Activated T-helper 2 cell treated with anti-CD3 and anti-CD28 coated beads, Interferon-gamma antibody, Interleukin-2, Interleukin-4, amounts not matched to agents 10 μg/mL and 5 μg/mL and 100 μg/mL, durations not matched to agents 14 hours and 24 hours and 36 hours (primary cell): ENCODE measurements around the gene ARHGAP22. TPM values are rescaled to one million over a fixed set of nuclear protein-coding genes. Genes with fewer than 3 reads are reported as not detected.
A peak's percentile ranks its signal among the peaks of the same experiment; 100 is the strongest.

Experiments used
- DNase-seq: peaks from one replicate; pipeline ENCODE4 v3.0.0; 2021; ENCODE audit warnings: low spot score
- H3K27ac Mint-ChIP-seq: one replicate; pipeline ENCODE4 v1.8.0; 2021; ENCODE audit warnings: mixed read lengths
- H3K27me3 Mint-ChIP-seq: one replicate; pipeline ENCODE4 v1.8.0; 2021; ENCODE audit warnings: low read depth, mixed read lengths
- H3K36me3 Mint-ChIP-seq: one replicate; pipeline ENCODE4 v1.8.0; 2021; ENCODE audit warnings: low read depth, mixed read lengths
- H3K4me1 Mint-ChIP-seq: one replicate; pipeline ENCODE4 v1.8.0; 2021; ENCODE audit warnings: low read depth, mixed read lengths
- H3K4me3 Mint-ChIP-seq: one replicate; pipeline ENCODE4 v1.8.0; 2021; ENCODE audit warnings: low read depth, mild to moderate bottlenecking, moderate library complexity, mixed read lengths
- H3K9me3 Mint-ChIP-seq: one replicate; pipeline ENCODE4 v1.8.0; 2021; ENCODE audit warnings: mixed read lengths
- intact Hi-C: fragments of 100-400 bp; cut with micrococcal nuclease; formaldehyde crosslinking; loops from one replicate; pipeline ENCODE4 v1.15.1; 2023
- total RNA-seq: library from RNA; stranded (reverse); gene quantifications from 2 replicates; pipeline ENCODE4 v1.2.3, GENCODE V29; 2022

Gene ARHGAP22
- total RNA-seq, 1 donor from 2014 or later, result 0.43 TPM

DNA sequence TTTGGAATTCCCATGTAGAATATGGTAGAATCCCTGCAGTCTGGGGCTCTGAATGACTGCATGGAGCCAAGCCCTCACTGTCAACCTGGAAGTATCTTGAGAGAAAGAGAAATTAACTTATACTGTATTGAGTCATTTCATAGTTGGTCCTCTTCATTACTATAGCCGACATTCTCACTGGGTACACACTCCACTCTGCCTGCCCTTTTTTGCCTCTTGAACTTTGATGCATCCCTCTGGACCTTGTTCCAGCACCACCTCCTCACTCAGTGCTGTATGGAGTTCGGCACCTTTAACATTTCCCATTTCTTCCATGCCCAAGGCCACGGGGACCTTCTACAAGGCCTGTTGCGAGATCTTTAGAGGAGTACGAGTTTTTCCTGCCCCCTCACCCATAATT is 4.6 kb upstream of the ARHGAP22 start:
- intact Hi-C loops, result loop anchor here (5.0 kb wide), 1 partner anchor 48 kb away; no protein-coding TSS in a partner anchor

DNA sequence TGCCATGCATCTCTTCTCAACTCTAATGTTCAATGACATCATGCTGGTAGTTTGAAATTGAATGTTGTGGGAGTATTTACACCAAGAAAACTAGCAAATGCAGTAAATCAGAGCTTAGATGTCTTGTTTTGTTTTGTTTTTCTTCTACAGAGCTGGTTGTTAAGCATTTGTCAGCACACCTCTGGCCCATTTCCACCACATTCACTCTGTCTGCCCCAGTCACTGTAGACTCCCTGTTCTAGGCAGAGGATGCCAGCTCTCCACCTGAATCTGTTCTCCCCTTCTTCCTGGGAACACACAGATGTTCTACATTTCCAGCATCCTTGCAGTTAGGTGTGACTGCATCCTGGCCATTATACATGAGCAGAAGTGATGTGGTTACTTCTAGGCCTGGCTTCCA is 4.1 kb upstream of the ARHGAP22 start:
- Mint-ChIP-seq H3K9me3 (no peaks in the 10 kb centered on the region), H3K36me3 (no peaks in the 10 kb centered on the region), H3K4me3 (no peak overlapping the region), H3K27ac (no peak overlapping the region), H3K4me1 (no peaks in the 10 kb centered on the region), H3K27me3 (peaks cover 23% of the 10 kb centered on the region)
- DNase-seq, result no peak
- intact Hi-C loops, result loop anchor here (5.0 kb wide), 1 partner anchor 48 kb away; no protein-coding TSS in a partner anchor

More for the DNA sequence above, 4.6 kb upstream of the ARHGAP22 start:
- Mint-ChIP-seq H3K4me3 (no peak overlapping the region), H3K36me3 (no peaks in the 10 kb centered on the region), H3K4me1 (no peaks in the 10 kb centered on the region), H3K9me3 (no peaks in the 10 kb centered on the region), H3K27me3 (peaks cover 19% of the 10 kb centered on the region), H3K27ac (no peak overlapping the region)
- no peak for DNase-seq

DNA sequence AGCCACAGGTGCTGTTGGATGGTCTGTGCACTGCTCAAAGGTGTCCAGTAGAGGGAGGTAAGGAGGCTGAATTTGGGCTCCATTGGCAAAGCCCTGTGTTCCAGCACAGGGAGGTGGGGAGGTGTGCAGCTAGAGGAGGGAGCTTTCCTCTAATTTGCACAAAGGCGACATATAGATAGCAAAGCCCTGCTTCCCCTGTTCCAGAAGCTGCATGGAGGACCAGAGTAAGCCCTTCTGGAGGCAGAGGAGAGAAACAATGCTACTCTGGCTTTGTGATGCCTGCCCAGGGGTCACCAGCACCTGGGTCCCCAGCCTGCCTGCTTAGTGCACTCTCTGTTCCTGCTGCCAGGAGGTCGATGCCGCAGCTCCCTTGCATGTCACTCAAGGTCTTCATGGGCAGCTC is 3.4 kb upstream of the ARHGAP22 start:
- H3K27ac Mint-ChIP-seq, result no peak overlapping the region
- intact Hi-C loops, result loop anchor here (5.0 kb wide), 1 partner anchor 49 kb away; no protein-coding TSS in a partner anchor

DNA sequence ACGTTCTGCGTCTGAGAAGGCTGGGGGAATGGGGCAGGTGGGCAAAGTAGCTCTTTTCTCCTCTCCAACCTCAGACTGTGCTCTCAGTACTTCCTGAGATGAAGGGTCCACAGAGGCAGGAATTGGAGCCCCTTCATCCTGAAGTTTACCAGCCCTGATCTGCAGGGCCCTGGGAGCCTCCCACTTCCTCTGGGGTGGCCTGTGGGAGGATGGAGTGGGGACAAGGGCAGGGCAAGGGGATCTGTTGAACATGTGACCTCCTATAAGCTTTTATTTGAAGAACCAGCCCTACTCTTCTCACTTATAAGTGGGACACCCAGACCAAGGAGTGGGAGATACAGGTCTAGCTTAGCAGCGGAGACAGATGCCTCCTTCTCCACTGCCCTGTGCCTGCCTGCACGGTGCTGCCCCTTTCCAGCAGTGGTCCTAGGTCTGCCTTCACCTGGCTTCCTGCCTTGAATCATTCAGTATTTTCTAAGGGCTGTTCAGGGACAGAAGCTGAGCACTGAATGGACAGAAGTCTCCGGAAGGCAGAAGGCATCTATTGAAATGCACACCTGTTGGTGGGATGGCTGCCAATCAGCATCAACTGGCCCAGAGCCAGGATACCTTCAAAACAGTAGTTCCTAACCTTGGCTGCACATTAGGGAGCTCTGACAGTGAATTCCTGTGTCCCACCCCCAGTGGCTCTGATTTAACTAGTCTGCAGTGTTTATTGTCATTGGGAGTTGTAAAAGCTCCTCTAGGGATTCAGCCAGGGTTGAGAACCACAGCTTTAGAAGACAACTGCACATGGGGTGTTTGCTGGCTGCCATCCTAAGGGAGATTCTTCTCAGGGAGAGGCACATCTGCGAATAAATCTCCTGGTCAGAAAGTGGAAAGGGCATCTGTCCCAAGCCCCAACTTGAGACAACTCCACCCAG is 2.7 kb upstream of the ARHGAP22 start:
- H3K27ac Mint-ChIP-seq, result no peak overlapping the region
- intact Hi-C loops, result loop anchor here (1.0 to 5.0 kb wide), 2 partner anchors 13 to 50 kb away; no protein-coding TSS in a partner anchor
- no peak overlapping the region for H3K4me3 Mint-ChIP-seq
- no peaks in the 10 kb centered on the region for H3K9me3 Mint-ChIP-seq
- H3K36me3 Mint-ChIP-seq, result no peaks in the 10 kb centered on the region
- DNase-seq, result no peak
- H3K27me3 Mint-ChIP-seq, result peaks cover 25% of the 10 kb centered on the region
- no peaks in the 10 kb centered on the region for H3K4me1 Mint-ChIP-seq

More for the DNA sequence above, 3.4 kb upstream of the ARHGAP22 start:
- no peak for DNase-seq
- Mint-ChIP-seq H3K4me3 (no peak overlapping the region), H3K4me1 (no peaks in the 10 kb centered on the region), H3K36me3 (no peaks in the 10 kb centered on the region), H3K27me3 (peaks cover 25% of the 10 kb centered on the region), H3K9me3 (no peaks in the 10 kb centered on the region)

DNA sequence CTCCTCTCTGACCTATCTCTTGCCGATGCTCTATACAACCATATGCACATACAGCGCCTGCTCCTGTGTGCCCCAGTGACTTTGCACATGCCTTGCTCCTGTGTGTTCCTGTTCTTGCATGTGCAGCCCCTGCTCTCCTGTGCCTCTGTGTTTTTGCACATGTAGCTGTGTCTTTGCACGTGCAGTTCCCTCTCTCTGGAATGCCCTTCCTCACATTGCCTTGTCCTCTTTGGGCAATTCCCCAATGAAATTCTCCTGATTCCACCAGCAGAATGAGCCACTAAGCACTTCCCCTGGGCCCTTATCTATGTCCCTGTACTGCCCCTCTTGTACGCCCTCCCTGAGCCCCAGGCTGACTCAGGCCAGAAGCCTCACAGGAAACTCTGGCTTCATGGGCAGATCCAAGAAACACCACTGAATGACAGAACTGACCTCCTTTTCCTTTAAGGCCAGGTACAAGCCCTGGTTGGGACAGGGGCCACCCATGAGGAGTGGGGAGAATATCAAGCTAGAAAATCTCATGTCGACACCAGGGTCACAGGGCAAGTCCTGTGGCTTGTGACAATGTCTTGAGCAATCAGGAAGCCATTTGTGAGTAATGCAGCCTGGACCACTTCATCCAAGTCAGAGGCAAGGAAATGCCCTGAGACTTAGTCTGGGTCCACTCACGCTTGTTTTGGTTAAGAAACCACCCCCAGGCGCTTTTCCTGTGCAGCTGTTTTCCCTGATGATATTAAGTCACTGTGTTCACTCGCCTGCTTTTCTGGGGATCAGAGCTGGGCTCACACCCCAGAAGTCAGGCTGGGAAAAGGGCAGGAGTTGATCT is 1.9 kb upstream of the ARHGAP22 start:
- Mint-ChIP-seq H3K27me3 (peaks cover 27% of the 10 kb centered on the region), H3K4me3 (no peak overlapping the region), H3K36me3 (no peaks in the 10 kb centered on the region), H3K27ac (no peak overlapping the region), H3K4me1 (no peaks in the 10 kb centered on the region), H3K9me3 (no peaks in the 10 kb centered on the region)
- DNase-seq, result peak; percentile 5
- intact Hi-C loops, result loop anchor here (1.0 to 5.0 kb wide), 2 partner anchors 12 to 51 kb away; no protein-coding TSS in a partner anchor

DNA sequence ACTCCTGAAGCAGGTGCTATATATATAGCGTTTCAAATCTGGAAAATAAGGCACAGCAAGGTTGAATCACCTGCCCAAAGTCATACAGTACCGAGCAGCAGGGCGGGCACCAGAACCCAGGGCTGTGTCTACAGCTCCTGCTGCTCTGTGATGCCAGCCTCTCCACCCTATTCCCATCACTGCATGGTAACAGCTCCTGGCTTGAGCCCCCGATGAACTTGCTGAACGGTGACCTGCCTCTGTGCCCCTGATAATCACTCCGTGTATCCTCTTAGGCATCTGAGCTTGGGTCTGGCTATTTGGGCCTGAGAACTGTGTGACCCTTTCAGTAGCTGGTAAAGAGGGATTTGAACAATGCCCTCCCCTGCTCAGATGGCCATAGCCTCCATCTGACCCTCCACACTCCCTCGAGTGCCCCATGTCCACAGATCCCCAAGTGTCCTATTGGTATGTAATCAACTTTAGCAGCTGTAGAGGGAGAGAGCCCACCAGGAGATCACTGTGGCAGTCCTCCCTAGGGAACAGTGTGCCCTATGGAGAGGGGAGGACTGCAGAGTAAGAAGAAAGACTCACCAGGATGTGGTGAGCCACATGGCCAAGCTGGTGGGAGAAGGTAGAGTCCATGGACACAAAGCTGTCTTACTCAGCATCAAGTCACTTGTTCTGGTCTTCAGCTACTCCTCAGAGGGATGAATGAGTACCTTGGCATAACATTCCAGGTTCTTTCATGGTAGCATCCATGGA is 1.1 kb upstream of the ARHGAP22 start:
- Mint-ChIP-seq H3K9me3 (no peaks in the 10 kb centered on the region), H3K27me3 (peaks cover 27% of the 10 kb centered on the region), H3K4me1 (no peaks in the 10 kb centered on the region), H3K4me3 (no peak overlapping the region), H3K27ac (no peak overlapping the region), H3K36me3 (no peaks in the 10 kb centered on the region)
- intact Hi-C loops, result loop anchor here (5.0 kb wide), 1 partner anchor 51 kb away; no protein-coding TSS in a partner anchor
- peak; percentile 2 for DNase-seq

DNA sequence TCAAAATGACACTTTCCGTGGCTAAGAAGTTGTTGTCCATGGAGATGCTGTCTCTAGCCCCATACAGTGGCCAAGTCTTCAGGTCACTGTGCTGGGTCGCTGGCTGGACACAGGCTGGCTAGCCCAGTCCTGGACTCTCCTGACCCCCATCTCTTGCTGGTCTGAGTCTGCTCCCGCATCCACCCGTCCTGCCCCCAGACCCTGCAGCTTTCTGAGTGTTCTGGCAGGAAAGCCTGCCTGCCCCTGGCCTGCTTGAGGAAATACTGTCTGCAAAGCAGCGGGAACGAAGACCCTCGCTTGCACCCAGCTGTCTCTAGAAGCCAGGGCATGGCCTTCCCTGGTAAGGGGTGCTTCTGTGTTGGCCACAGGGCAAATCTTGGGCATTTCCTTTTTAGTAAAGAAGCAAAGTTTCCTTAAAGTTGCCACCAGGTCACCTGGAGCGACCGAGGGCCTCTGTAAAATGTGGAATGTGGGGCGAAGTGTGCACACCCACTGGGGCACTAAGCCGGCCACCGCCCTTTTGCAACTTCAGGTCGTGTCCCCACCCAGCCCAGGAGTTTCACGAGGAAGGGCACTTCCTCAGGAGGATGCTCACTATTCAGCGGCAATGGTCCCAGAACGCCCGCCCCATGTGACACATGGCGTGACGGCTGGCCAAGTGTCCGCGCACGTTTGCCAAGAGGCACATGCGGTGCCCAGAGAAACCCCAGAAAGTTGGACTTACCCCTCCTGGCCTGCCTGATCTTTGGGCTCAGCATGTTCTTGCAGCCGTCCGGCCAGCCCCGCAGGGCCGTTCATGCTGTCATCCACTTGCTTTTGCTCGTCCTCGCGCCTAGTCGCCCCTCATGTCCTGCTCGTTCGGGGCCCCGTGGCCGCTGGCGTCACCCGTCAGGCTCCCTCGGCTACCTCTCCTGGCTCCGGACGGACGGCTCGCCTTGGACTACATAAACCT is 558 bp downstream of the ARHGAP22 start:
- intact Hi-C loops, result no loop called here
- peaks cover 25% of the 10 kb centered on the region for H3K27me3 Mint-ChIP-seq
- no peaks in the 10 kb centered on the region for H3K36me3 Mint-ChIP-seq
- no peak for DNase-seq
- no peak overlapping the region for H3K4me3 Mint-ChIP-seq
- no peaks in the 10 kb centered on the region for H3K4me1 Mint-ChIP-seq
- H3K27ac Mint-ChIP-seq, result no peak overlapping the region
- no peaks in the 10 kb centered on the region for H3K9me3 Mint-ChIP-seq

DNA sequence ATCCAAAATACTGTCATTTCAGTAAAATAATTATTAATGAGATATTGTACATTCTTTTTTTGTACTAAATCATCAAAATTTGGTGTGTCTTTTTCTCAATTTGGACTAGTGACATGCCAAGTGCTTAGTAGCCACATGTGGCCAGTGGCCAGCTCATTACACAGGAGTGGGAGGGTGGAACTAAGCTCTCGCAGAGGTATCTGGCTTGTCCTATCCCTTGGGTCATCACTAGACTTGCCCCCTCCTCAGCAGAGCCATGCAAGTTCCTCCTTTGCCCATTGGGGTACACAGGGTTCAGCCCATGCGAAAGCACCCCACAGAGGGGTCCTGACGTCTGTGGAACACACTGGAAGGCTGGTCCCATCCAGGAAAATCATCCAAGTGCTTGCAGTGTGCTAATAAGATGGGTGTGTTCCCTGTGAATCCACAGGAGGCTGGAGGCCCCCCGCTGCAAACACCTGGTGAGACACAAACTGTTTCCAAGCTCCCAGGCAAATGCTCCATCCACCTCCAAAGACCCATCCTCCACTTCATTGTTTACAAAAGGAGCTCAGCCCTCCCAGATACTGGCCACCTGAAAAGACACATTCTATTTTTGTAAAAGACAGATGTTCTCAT is 1.3 kb downstream of the ARHGAP22 start:
- peaks cover 25% of the 10 kb centered on the region for H3K27me3 Mint-ChIP-seq
- H3K27ac Mint-ChIP-seq, result no peak overlapping the region
- no peaks in the 10 kb centered on the region for H3K4me1 Mint-ChIP-seq
- H3K4me3 Mint-ChIP-seq, result no peak overlapping the region
- intact Hi-C loops, result no loop called here
- H3K36me3 Mint-ChIP-seq, result no peaks in the 10 kb centered on the region
- no peak for DNase-seq
- no peaks in the 10 kb centered on the region for H3K9me3 Mint-ChIP-seq

DNA sequence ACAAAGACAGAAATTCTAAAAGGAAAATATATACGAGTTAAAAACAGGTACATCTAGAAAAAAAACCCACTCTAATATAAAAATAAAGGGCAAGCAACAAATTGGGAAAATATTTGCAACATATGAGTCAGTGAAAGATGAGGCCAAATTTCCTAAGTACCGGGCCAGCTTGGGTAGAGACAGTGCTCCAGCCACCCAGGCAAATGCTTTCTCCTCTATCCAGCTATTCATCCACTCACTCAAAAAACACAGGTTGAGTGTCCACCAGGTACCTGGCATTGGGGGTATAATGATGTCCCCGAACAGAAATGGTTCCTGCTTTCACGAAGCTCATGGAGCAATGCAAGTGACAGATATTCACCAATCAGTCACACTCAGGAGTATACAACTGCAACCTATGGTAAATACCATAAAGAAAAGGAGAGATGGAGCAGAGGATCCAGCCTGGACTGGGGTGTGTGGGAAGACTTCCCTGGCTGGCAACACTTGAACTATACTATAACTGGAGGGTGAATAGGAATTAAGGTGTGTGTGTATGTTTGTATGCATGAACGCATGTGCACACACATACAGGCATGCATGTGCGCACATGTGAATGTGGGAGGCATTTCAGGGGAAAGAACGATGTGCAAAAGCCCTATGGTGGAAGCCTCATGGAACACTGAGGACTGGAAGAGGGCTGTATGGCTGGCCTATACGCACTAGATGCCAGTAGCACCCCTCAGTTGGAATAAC is 2.3 kb downstream of the ARHGAP22 start:
- intact Hi-C loops, result no loop called here
- Mint-ChIP-seq H3K27ac (no peak overlapping the region), H3K4me3 (no peak overlapping the region), H3K36me3 (no peaks in the 10 kb centered on the region), H3K9me3 (no peaks in the 10 kb centered on the region), H3K27me3 (peaks cover 25% of the 10 kb centered on the region), H3K4me1 (no peaks in the 10 kb centered on the region)
- no peak for DNase-seq

DNA sequence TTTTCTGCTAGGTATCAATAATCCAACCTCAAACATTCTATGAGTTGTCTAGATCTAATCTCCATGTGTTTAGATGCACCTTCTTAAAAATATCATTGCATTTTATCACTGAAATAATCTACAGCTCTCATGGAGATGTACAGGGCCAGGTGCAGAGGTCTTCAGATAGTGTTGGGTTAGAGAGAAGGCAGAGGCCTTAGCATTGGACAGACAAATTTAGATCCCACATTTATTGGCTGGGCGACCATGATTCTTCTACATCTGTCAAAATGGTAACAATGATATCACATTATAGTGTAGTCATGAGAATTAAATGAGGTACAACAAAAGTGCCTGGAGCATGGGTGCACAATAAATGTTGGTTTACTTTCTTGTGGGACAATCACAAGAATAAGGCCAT is 3.1 kb downstream of the ARHGAP22 start:
- intact Hi-C loops, result no loop called here
- no peaks in the 10 kb centered on the region for H3K4me1 Mint-ChIP-seq
- no peaks in the 10 kb centered on the region for H3K9me3 Mint-ChIP-seq
- no peak overlapping the region for H3K27ac Mint-ChIP-seq
- peaks cover 25% of the 10 kb centered on the region for H3K27me3 Mint-ChIP-seq
- no peak overlapping the region for H3K4me3 Mint-ChIP-seq
- H3K36me3 Mint-ChIP-seq, result no peaks in the 10 kb centered on the region
- no peak for DNase-seq
